HepG2 (cell line): ENCODE measurements around the gene GSTT2. TPM values are rescaled to one million over a fixed set of nuclear protein-coding genes. Genes with fewer than 3 reads are reported as not detected.

ENCODE experiments used
- ATAC-seq: fragments of 200-7000 bp; cut with Tn5 transposase; 3 replicates; pipeline ENCODE4 v1.9.1; 2020; ENCODE audit warnings: mild to moderate bottlenecking, moderate library complexity
- BruUV-seq: library from RNA; stranded (reverse); fragments of 400-500 nt; replicated peaks from 2 replicates; lab custom pipeline; 2021; lab: Mats Ljungman, UMichigan
- CTCF ChIA-PET: fragments of 300-600 bp; formaldehyde crosslinking; extraction: SDS; loops from one replicate; lab custom pipeline; 2021; ENCODE audit warnings: low total read pairs, inconsistent platforms, low intra/inter-chr PET ratio; lab: Yijun Ruan, JAX
- POLR2A ChIA-PET: fragments of 350-600 bp; sonication (Branson Sonifier 250); formaldehyde crosslinking; loops from one replicate; lab custom pipeline; 2020; ENCODE audit warnings: antibody characterized with exemption, inconsistent platforms; lab: Yijun Ruan, JAX
- DNase-seq: peaks from one replicate; pipeline ENCODE4 v3.0.0-alpha.2; 2015; ENCODE audit warnings: low spot score
- FAIRE-seq: peaks from 3 replicates; lab custom pipeline; 2011; peaks lifted over from hg19 to GRCh38; lab: Jason Lieb, UNC
- H2AFZ ChIP-seq: one replicate; pipeline ENCODE4 v1.6.1; 2011; ENCODE audit warnings: low read length, inconsistent platforms
- H3K27ac ChIP-seq: fragments of 300-600 bp; 3 replicates; pipeline ENCODE4 v1.8.0; 2011; ENCODE audit warnings: mixed run types, mild to moderate bottlenecking, mixed read lengths, low read length, inconsistent platforms; ENCODE audit not compliant: insufficient read depth; ENCODE audit errors: extremely low read length
- H3K27me3 ChIP-seq, 2 experiments: fragments of 200-600 bp in 1 of 2; 2 replicates in 1 of 2; 3 replicates in 1 of 2; pipeline versions ENCODE4 v1.6.0 to v1.8.0; 2011; ENCODE audit warnings: low read length in 2 of 2, mild to moderate bottlenecking in 2 of 2, moderate library complexity in 2 of 2, inconsistent platforms in 1 of 2; ENCODE audit not compliant: insufficient read depth in 2 of 2, control insufficient read depth in 1 of 2
- H3K36me3 ChIP-seq, 2 experiments: fragments of 200-600 bp in 1 of 2; replicated peaks in 1 of 2; 2 replicates in 1 of 2; 3 replicates in 1 of 2; pipeline versions ENCODE4 v1.5.1 to v1.8.0; 2011; ENCODE audit warnings: low read length in 2 of 2, inconsistent platforms in 1 of 2; ENCODE audit not compliant: insufficient read depth in 2 of 2, control insufficient read depth in 1 of 2
- H3K4me1 ChIP-seq: 2 replicates; pipeline ENCODE4 v1.5.1; 2012; ENCODE audit warnings: low read length, inconsistent platforms; ENCODE audit not compliant: insufficient read depth
- H3K4me2 ChIP-seq: 2 replicates; pipeline ENCODE4 v1.6.0; 2011; ENCODE audit warnings: low read depth, low read length, inconsistent platforms
- H3K4me3 ChIP-seq, 3 experiments: fragments of 200-600 bp in 1 of 3; sonication (generic), shearing (Covaris generic) in 1 of 3; replicated peaks in 1 of 3; 2 replicates each; pipeline ENCODE4 v1.5.1; 2011 to 2016; ENCODE audit warnings: low read length in 3 of 3, inconsistent platforms in 2 of 3, low read depth in 2 of 3, mild to moderate bottlenecking in 2 of 3, control low read depth in 1 of 3, mixed read lengths in 1 of 3; ENCODE audit not compliant: insufficient read depth in 1 of 3
- H3K79me2 ChIP-seq: one replicate; pipeline ENCODE4 v1.6.1; 2011; ENCODE audit warnings: low read length, inconsistent platforms; ENCODE audit not compliant: insufficient read depth
- H3K9ac ChIP-seq: 2 replicates; pipeline ENCODE4 v1.6.0; 2011; ENCODE audit warnings: mild to moderate bottlenecking, low read depth, low read length, inconsistent platforms; ENCODE audit not compliant: insufficient read depth
- H3K9me3 ChIP-seq: 2 replicates; pipeline ENCODE4 v1.5.1; 2012; ENCODE audit warnings: mild to moderate bottlenecking, low read length
- H4K20me1 ChIP-seq: 2 replicates; pipeline ENCODE4 v1.6.0; 2011; ENCODE audit warnings: inconsistent platforms, mild to moderate bottlenecking, low read length, moderate library complexity; ENCODE audit not compliant: insufficient read depth
- AGO1 ChIP-seq: fragments of 200-400 bp; formaldehyde crosslinking; IDR thresholded peaks from 2 replicates; pipeline ENCODE4 v1.6.1; 2017; ENCODE audit warnings: mild to moderate bottlenecking, low read depth, low read length, moderate library complexity; ENCODE audit not compliant: poor library complexity, severe bottlenecking
- ARID4A ChIP-seq: sonication (generic); formaldehyde crosslinking; IDR thresholded peaks from 2 replicates; pipeline ENCODE4 v1.5.0; 2020; ENCODE audit warnings: mild to moderate bottlenecking, missing genetic modification reagents, borderline replicate concordance
- DPF2 ChIP-seq: sonication (generic); formaldehyde crosslinking; IDR thresholded peaks from 2 replicates; pipeline ENCODE4 v1.4.0; 2020; ENCODE audit warnings: mild to moderate bottlenecking, low read depth, missing genetic modification reagents, borderline replicate concordance
- GMEB2 ChIP-seq: IDR thresholded peaks from 2 replicates; pipeline ENCODE4 v1.6.1; 2016; ENCODE audit warnings: missing biosample characterization, missing genetic modification reagents, low read depth
- HNRNPUL1 ChIP-seq: fragments of 200-400 bp; formaldehyde crosslinking; IDR thresholded peaks from 2 replicates; pipeline ENCODE4 v1.6.1; 2017; ENCODE audit warnings: low read depth, mild to moderate bottlenecking, low read length, moderate library complexity
- KAT7 ChIP-seq: IDR thresholded peaks from 2 replicates; pipeline ENCODE4 v1.6.1; 2018; ENCODE audit warnings: borderline replicate concordance, missing compliant biosample characterization
- MIER3 ChIP-seq: IDR thresholded peaks from 2 replicates; pipeline ENCODE4 v1.6.1; 2016; ENCODE audit warnings: missing compliant biosample characterization, borderline replicate concordance
- PCBP1 ChIP-seq: fragments of 200-400 bp; formaldehyde crosslinking; IDR thresholded peaks from 2 replicates; pipeline ENCODE4 v1.6.1; 2017; ENCODE audit warnings: mild to moderate bottlenecking, low read depth, low read length, borderline replicate concordance
- RBM22 ChIP-seq: fragments of 200-400 bp; formaldehyde crosslinking; optimal IDR thresholded peaks from 2 replicates; pipeline ENCODE3; 2017; ENCODE audit warnings: mild to moderate bottlenecking, low read length, moderate library complexity
- TBX3 ChIP-seq: fragments of 450-650 bp; IDR thresholded peaks from 2 replicates; pipeline ENCODE4 v1.6.1; 2017; ENCODE audit warnings: antibody characterized with exemption, mild to moderate bottlenecking, inconsistent platforms, borderline replicate concordance
- TEAD2 ChIP-seq: sonication (generic); formaldehyde crosslinking; IDR thresholded peaks from 2 replicates; pipeline ENCODE4 v1.9.0; 2021; ENCODE audit warnings: missing genetic modification reagents
- TEAD3 ChIP-seq: optimal IDR thresholded peaks from 2 replicates; pipeline ENCODE3; 2016; ENCODE audit warnings: borderline replicate concordance
- ZFP62 ChIP-seq: sonication (generic); formaldehyde crosslinking; IDR thresholded peaks from 2 replicates; pipeline ENCODE4 v1.4.0; 2020; ENCODE audit warnings: missing genetic modification reagents
- ZMYM3 ChIP-seq: sonication (generic); formaldehyde crosslinking; IDR thresholded peaks from 2 replicates; pipeline ENCODE4 v1.5.1; 2020; ENCODE audit warnings: mild to moderate bottlenecking, missing genetic modification reagents
- ZNF17 ChIP-seq: sonication (generic); formaldehyde crosslinking; IDR thresholded peaks from 2 replicates; pipeline ENCODE4 v1.5.0; 2020; ENCODE audit warnings: mild to moderate bottlenecking, missing genetic modification reagents
- ZNF274 ChIP-seq: sonication (generic); formaldehyde crosslinking; IDR thresholded peaks from 2 replicates; pipeline ENCODE4 v1.5.1; 2020; ENCODE audit warnings: mild to moderate bottlenecking, missing genetic modification reagents
- ZNF556 ChIP-seq: sonication (generic); formaldehyde crosslinking; IDR thresholded peaks from 2 replicates; pipeline ENCODE4 v1.4.0; 2020; ENCODE audit warnings: mild to moderate bottlenecking, missing genetic modification reagents, borderline replicate concordance
- ZNF577 ChIP-seq: sonication (generic); formaldehyde crosslinking; IDR thresholded peaks from 2 replicates; pipeline ENCODE4 v1.4.0; 2020; ENCODE audit warnings: mild to moderate bottlenecking, low read depth, missing genetic modification reagents, borderline replicate concordance
- ZNF660 ChIP-seq: sonication (generic); formaldehyde crosslinking; IDR thresholded peaks from 2 replicates; pipeline ENCODE4 v1.5.1; 2020; ENCODE audit warnings: mild to moderate bottlenecking, low read depth, missing genetic modification reagents, borderline replicate concordance
- ZNF720 ChIP-seq: sonication (generic); formaldehyde crosslinking; IDR thresholded peaks from 2 replicates; pipeline ENCODE4 v1.4.0; 2020; ENCODE audit warnings: missing genetic modification reagents
- ZNF782 ChIP-seq: sonication (generic); formaldehyde crosslinking; IDR thresholded peaks from 2 replicates; pipeline ENCODE4 v1.4.0; 2020; ENCODE audit warnings: missing genetic modification reagents, mild to moderate bottlenecking, borderline replicate concordance
- ZNF790 ChIP-seq: sonication (generic); formaldehyde crosslinking; IDR thresholded peaks from 2 replicates; pipeline ENCODE4 v1.8.0; 2022; ENCODE audit warnings: missing genetic modification reagents, mild to moderate bottlenecking, borderline replicate concordance
- WGBS: methylation state at CpG from one replicate; pipeline ENCODE4 v1.1.6; 2017; ENCODE audit warnings: low lambda C conversion rate; 5-methylcytosine and 5-hydroxymethylcytosine counted together
- in situ Hi-C: cut with HindIII; loops from 2 replicates; pipeline ENCODE4 v1.10.0; 2017; ENCODE audit warnings: low pct_unique_long_range_greater_than_20kb; ENCODE audit not compliant: extremely low pct_ligation_motif_present
- intact Hi-C: fragments of 100-400 bp; cut with micrococcal nuclease; formaldehyde crosslinking; loops from one replicate; pipeline ENCODE4 v1.10.0; 2022; ENCODE audit not compliant: unreplicated experiment
- polyA plus RNA-seq, 8 experiments: library from polyadenylated mRNA; depleted of rRNA in 3 of 8; stranded (reverse) in 7 of 8; unstranded in 1 of 8; fragments of >200 nt; fragmentation: Illumina TruSeq in 4 of 8; extraction: Trizol in 4 of 8; gene quantifications; 2 replicates each; pipeline versions ENCODE4 v1.2.1 to v1.2.3, GENCODE V29; 2011 to 2016; ENCODE audit warnings: low read depth in 4 of 8, missing spikeins in 1 of 8, mixed read lengths in 1 of 8; ENCODE audit not compliant: insufficient read depth in 1 of 8
- total RNA-seq, 5 experiments: library from RNA; depleted of rRNA; stranded (reverse); fragments of >200 nt; fragmentation: Illumina TruSeq; extraction: Trizol; gene quantifications; 2 replicates each; pipeline ENCODE4 v1.2.3, GENCODE V29; 2016; ENCODE audit warnings: low read depth in 1 of 5

The GSTT2 gene
- total and polyA plus RNA-seq, 2 of the 13 experiments (the other 11 are each of a cell fraction or from before 2014, with no cell fraction given) = not detected

- Histone ChIP-seq H3K4me3 (no peak overlapping the region), H3K9ac (no peak overlapping the region), H2AFZ (no peak overlapping the region), H3K4me2 (0 out of 2 replicates have a peak overlapping the region, but pooled peaks have one; percentile 86), H4K20me1 (no peaks in the 10 kb centered on the region), H3K9me3 (no peaks in the 10 kb centered on the region), H3K36me3 (no peaks in the 10 kb centered on the region), H3K27me3 (no peaks in the 10 kb centered on the region; a peak in 1 of 5 replicates), H3K79me2 (peaks cover 5% of the 10 kb centered on the region), H3K4me1 (peaks cover 82% of the 10 kb centered on the region), H3K27ac (no peak overlapping the region)
- ChIA-PET POLR2A (no interaction called here), CTCF (no interaction called here)
- ATAC-seq (no peak), FAIRE-seq (no peak), DNase-seq (no peak)
- WGBS = 100% methylated on average over 2 of the region's 6 CpGs
- no TSS peak for BruUV-seq
- in situ Hi-C loops = loop anchor here (5.0 kb wide), 1 partner anchor 70 kb away; no protein-coding TSS in a partner anchor
- intact Hi-C loops = no loop called here
- TF ChIP-seq DPF2 (CRISPR knock-in tag) (no peak), ZNF556 (CRISPR knock-in tag) (no peak), ZNF274 (CRISPR knock-in tag) (0 out of 2 replicates have a peak, but pooled peaks have one; percentile 47), MIER3 (CRISPR knock-in tag) (no peak), ZNF17 (CRISPR knock-in tag) (no peak), ZNF720 (no peak), AGO1 (no peak), KAT7 (CRISPR knock-in tag) (no peak), GMEB2 (no peak), TBX3 (no peak), ZNF790 (no peak), ZNF577 (no peak), TEAD3 (CRISPR knock-in tag) (no peak), PCBP1 (no peak), HNRNPUL1 (no peak), ZFP62 (CRISPR knock-in tag) (no peak), RBM22 (no peak), ZNF782 (no peak), ARID4A (CRISPR knock-in tag) (0 out of 2 replicates have a peak, but pooled peaks have one; percentile 18), ZNF660 (no peak), ZMYM3 (no peak), TEAD2 (CRISPR knock-in tag) (no peak)
Measured at GRCh38 chr22:24006914-24007214, 26.9 kb downstream of the GSTT2 start.
